Body of pancreas (tissue), 4 donors: ENCODE data around the gene BBS5.

Source experiments
- POLR2A ChIP-seq, 3 donors: fragments of 450-650 bp; IDR thresholded peaks; one replicate each; pipeline ENCODE4 v1.6.1; 2016; ENCODE audit warnings: antibody characterized with exemption in 3 of 3, mild to moderate bottlenecking in 2 of 3
- TF ChIP-seq, protein P1 (sequence below), 7 experiments: fragments of 450-650 bp in 4 of 7; fragments of 200-600 bp in 3 of 7; sonication (generic) in 3 of 7; IDR thresholded peaks; one replicate each; pipeline ENCODE4 v1.5.1; 2016 to 2019; ENCODE audit warnings: antibody characterized with exemption in 7 of 7

DNA sequence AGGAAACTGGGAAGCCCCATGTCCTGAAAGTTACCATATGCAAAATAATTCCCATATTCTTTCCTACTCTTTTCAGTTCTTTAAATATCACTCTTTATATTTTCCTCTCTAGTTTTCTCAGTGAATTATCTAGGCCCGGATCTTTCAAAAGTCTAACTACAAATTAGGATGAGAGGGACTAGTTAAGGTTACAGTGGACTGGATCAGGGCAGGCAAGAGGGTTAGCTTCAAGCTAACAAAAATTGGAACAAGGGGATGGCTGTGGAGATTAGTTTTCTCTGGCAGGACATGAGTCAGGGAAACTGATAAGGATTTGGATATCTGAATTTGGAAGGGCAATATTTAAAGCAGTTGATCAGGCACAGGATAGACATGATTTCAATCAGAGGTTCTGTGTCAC is 30.4 kb upstream of the BBS5 start:
- TF ChIP-seq POLR2A (IDR thresholded peaks at IDR 0.05), result no peak
- TF ChIP-seq, protein P1, sequence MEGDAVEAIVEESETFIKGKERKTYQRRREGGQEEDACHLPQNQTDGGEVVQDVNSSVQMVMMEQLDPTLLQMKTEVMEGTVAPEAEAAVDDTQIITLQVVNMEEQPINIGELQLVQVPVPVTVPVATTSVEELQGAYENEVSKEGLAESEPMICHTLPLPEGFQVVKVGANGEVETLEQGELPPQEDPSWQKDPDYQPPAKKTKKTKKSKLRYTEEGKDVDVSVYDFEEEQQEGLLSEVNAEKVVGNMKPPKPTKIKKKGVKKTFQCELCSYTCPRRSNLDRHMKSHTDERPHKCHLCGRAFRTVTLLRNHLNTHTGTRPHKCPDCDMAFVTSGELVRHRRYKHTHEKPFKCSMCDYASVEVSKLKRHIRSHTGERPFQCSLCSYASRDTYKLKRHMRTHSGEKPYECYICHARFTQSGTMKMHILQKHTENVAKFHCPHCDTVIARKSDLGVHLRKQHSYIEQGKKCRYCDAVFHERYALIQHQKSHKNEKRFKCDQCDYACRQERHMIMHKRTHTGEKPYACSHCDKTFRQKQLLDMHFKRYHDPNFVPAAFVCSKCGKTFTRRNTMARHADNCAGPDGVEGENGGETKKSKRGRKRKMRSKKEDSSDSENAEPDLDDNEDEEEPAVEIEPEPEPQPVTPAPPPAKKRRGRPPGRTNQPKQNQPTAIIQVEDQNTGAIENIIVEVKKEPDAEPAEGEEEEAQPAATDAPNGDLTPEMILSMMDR (IDR thresholded peaks at IDR 0.05), result no peak
